Measurements from ENCODE around the gene ATP5F1E.
"Not testable (repeated sequence)": the region's sequence is repeated elsewhere in the genome, so short reads cannot be mapped to it uniquely, and the experiment has no call there.

The ATP5F1E gene

GRCh38 chr20:59042796-59043631, 10.9 kb upstream of the ATP5F1E start:
- H3K79me2 ChIP-seq (ENCODE audit: insufficient read depth, low read length) = peaks cover 46% of the 10 kb centered on the region
- H3K4me1 ChIP-seq (ENCODE audit: insufficient read depth, low read length, poor library complexity, severe bottlenecking) = peaks cover 49% of the 10 kb centered on the region
- peak overlapping the region; percentile 100 for H2AFZ ChIP-seq (ENCODE audit: low read length)

GRCh38 chr20:59042151-59042795, 10.1 kb upstream of the ATP5F1E start, which contains the start of gene PRELID3B:
Gene PRELID3B (minus strand): TSS chr20:59042786. CDS start chr20:59042730, 56 bp downstream.
- TF ChIP-seq EZH2phosphoT487 (IDR thresholded peaks at IDR 0.05; ENCODE audit: borderline replicate concordance) = no peak
- TF ChIP-seq CTCF (conservative IDR thresholded peaks at IDR 0.05; ENCODE audit: low read length) = 0 out of 2 replicates have a peak, but pooled peaks have one; percentile 12
- Histone ChIP-seq H3K9ac (ENCODE audit: low read depth, low read length, poor library complexity, severe bottlenecking) (peak within 1 kb of the TSS; percentile 83), H3K4me2 (ENCODE audit: low read depth, low read length, poor library complexity, severe bottlenecking) (peak within 1 kb of the TSS; percentile 96), H3K4me3 (ENCODE audit: low read length, poor library complexity, severe bottlenecking) (peak within 1 kb of the TSS; percentile 89), H3K9me2 (replicated peaks; ENCODE audit: low read depth, low read length) (no peaks in the 10 kb centered on the region), H3K4me1 (ENCODE audit: insufficient read depth, low read length, poor library complexity, severe bottlenecking) (peaks cover 56% of the 10 kb centered on the region), H3K79me2 (ENCODE audit: insufficient read depth, low read length) (peaks cover 54% of the 10 kb centered on the region), H2AFZ (ENCODE audit: low read length) (peak within 1 kb of the TSS; percentile 100), H3K9me3 (ENCODE audit: insufficient read depth, low read depth, low read length) (no peaks in the 10 kb centered on the region), H3K36me3 (ENCODE audit: insufficient read depth, low read length) (peaks cover 10% of the 10 kb centered on the region; the same call in 1 of the 2 replicates), H3K27me3 (ENCODE audit: insufficient read depth, low read length, poor library complexity, severe bottlenecking) (no peaks in the 10 kb centered on the region), H4K20me1 (ENCODE audit: insufficient read depth, low read length, poor library complexity, severe bottlenecking) (peaks cover 48% of the 10 kb centered on the region), H3F3A (ENCODE audit: low read depth) (no peaks in the 10 kb centered on the region)

More at GRCh38 chr20:59042796-59043631, 10.9 kb upstream of the ATP5F1E start:
- Histone ChIP-seq H3K36me3 (ENCODE audit: insufficient read depth, low read length) (peaks cover 2% of the 10 kb centered on the region; the same call in 1 of the 2 replicates), H3K4me2 (ENCODE audit: low read depth, low read length, poor library complexity, severe bottlenecking) (peak overlapping the region; percentile 96), H3K9me3 (ENCODE audit: insufficient read depth, low read depth, low read length) (no peaks in the 10 kb centered on the region), H3K27me3 (ENCODE audit: insufficient read depth, low read length, poor library complexity, severe bottlenecking) (no peaks in the 10 kb centered on the region), H3K9ac (ENCODE audit: low read depth, low read length, poor library complexity, severe bottlenecking) (peak overlapping the region; percentile 83), H3F3A (ENCODE audit: low read depth) (no peaks in the 10 kb centered on the region), H3K9me2 (replicated peaks; ENCODE audit: low read depth, low read length) (no peaks in the 10 kb centered on the region), H4K20me1 (ENCODE audit: insufficient read depth, low read length, poor library complexity, severe bottlenecking) (peaks cover 41% of the 10 kb centered on the region), H3K4me3 (ENCODE audit: low read length, poor library complexity, severe bottlenecking) (peak overlapping the region; percentile 89)
- TF ChIP-seq CTCF (conservative IDR thresholded peaks at IDR 0.05; ENCODE audit: low read length) (no peak), EZH2phosphoT487 (IDR thresholded peaks at IDR 0.05; ENCODE audit: borderline replicate concordance) (no peak)

DNA sequence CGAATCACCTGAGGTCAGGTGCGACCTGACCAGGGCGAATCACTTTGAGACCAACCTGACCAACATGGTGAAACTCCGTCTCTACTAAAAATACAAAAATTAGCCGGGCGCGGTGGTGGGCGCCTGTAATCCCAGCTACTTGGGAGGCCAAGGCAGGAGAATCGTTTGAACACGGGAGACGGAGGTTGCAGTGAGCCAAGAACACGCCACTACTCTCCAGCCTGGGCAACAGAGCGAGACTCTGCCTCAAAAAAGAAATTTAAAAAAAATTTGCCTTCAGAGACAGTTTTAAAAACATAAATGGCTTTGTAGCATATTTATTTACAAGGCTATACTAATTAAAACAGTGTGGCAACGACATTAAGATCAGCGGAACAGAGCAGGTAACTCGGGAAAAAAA, 9.4 kb upstream of the ATP5F1E start:
- Histone ChIP-seq H3K4me1 (ENCODE audit: insufficient read depth, low read length, poor library complexity, severe bottlenecking) (peaks cover 63% of the 10 kb centered on the region), H3K79me2 (ENCODE audit: insufficient read depth, low read length) (peaks cover 62% of the 10 kb centered on the region), H3K4me2 (ENCODE audit: low read depth, low read length, poor library complexity, severe bottlenecking) (peak overlapping the region; percentile 84), H3K36me3 (ENCODE audit: insufficient read depth, low read length) (peaks cover 18% of the 10 kb centered on the region; the same call in 1 of the 2 replicates), H4K20me1 (ENCODE audit: insufficient read depth, low read length, poor library complexity, severe bottlenecking) (peaks cover 56% of the 10 kb centered on the region), H3K9ac (ENCODE audit: low read depth, low read length, poor library complexity, severe bottlenecking) (peak overlapping the region; percentile 83), H3K4me3 (ENCODE audit: low read length, poor library complexity, severe bottlenecking) (peak overlapping the region; percentile 89)
- H3F3A ChIP-seq (ENCODE audit: low read depth); H2AFZ ChIP-seq (ENCODE audit: low read length); H3K27me3 ChIP-seq (ENCODE audit: insufficient read depth, low read length, poor library complexity, severe bottlenecking); H3K9me2 ChIP-seq (replicated peaks; ENCODE audit: low read depth, low read length); H3K9me3 ChIP-seq (ENCODE audit: insufficient read depth, low read depth, low read length): not testable (repeated sequence)
